GM20000 (cell line): ENCODE measurements around the gene FRMD4A.
"Not testable (repeated sequence)": the region's sequence is repeated elsewhere in the genome, so short reads cannot be mapped to it uniquely, and the experiment has no call there.

Experiments
- DNase-seq: peaks from one replicate; pipeline ENCODE4 v3.0.0; 2012; ENCODE audit warnings: low spot score
- CTCF ChIP-seq: IDR thresholded peaks from 2 replicates; pipeline ENCODE4 v1.5.1; 2012; ENCODE audit warnings: mild to moderate bottlenecking, control low read depth; ENCODE audit errors: extremely low read depth, missing control alignments

FRMD4A gene

GRCh38 chr10:13908475-13908874 is 422.2 kb downstream of the FRMD4A start:
- no peak for DNase-seq
- TF ChIP-seq CTCF = no peak

- TF ChIP-seq CTCF = no peak
- no peak for DNase-seq
These were observed 423.2 kb downstream of the FRMD4A start for GRCh38 chr10:13907570-13907969.

DNA sequence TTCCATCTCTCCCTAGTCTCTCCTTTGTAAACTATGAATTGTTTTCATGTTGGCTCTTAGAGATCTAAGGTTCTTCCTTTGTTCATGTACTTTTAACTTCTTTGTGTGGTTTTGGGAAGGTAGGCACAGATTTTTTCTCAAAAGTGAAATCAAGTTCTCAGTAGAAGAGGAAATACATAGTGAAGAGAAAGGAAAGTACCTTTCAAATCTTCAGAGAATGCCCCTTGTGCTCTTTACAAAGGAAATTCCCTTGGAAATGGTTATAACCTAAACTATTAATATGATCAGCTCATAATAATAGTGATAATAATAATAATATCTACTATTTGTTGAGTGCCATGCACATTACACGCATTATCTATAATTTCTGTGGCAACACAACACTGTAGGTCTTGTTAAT is 425.4 kb downstream of the FRMD4A start:
- no peak for DNase-seq
- TF ChIP-seq CTCF = no peak

DNA sequence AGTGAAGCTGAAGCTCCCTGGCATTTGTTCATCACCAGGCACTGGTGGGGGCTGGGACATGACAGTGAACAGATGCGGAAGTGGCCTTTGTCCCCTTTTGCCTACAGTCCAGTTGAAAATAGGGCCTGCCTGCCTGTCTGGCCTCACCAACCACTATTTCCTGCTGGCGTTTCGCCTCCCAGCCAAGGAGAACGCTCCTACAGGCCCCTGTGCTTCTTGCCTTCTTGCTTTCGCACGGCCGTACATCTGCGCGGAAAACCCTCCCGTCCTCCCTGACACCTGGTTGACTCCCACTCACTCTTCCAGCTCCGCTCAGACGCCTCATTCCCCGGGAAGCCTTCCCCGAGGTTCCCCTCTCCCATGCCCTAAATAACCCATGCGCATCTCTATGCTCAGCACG is 426.7 kb downstream of the FRMD4A start:
- TF ChIP-seq CTCF = no peak
- no peak for DNase-seq

- TF ChIP-seq CTCF = no peak
- DNase-seq = no peak
These were observed 427.7 kb downstream of the FRMD4A start for GRCh38 chr10:13902868-13903587.

DNA sequence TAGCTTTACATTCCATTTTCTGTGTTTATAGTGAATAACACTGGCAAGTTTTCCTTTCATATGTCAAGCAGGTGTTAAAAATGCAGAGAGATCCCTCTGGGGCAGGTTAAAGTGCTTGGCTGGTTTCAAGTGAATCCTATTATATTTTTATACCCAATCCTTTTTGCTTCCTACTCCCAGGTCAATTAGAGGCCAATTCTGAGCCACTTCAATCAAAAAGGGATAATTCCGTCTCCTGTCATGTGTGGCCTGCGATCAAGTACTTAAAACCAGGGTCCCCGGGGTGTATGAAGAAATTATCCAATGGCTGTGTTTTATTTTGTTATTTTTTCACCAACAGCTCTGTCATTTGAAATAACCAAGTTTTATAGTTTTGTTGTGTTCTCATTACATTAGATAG is 430.8 kb downstream of the FRMD4A start:
- DNase-seq = no peak
- no peak for TF ChIP-seq CTCF

GRCh38 chr10:13896146-13896545 is 434.6 kb downstream of the FRMD4A start:
- not testable (repeated sequence) for DNase-seq

- TF ChIP-seq CTCF = no peak
- no peak for DNase-seq
These were observed 436.2 kb downstream of the FRMD4A start for GRCh38 chr10:13894412-13895093.
